ENCODE data around the gene LTBR. TPM values are rescaled to one million over a fixed set of nuclear protein-coding genes. Genes with fewer than 3 reads are reported as not detected.

LTBR gene
- total RNA-seq, 4 donors from 2014 or later = 174 to 298 (median 196) TPM

DNA sequence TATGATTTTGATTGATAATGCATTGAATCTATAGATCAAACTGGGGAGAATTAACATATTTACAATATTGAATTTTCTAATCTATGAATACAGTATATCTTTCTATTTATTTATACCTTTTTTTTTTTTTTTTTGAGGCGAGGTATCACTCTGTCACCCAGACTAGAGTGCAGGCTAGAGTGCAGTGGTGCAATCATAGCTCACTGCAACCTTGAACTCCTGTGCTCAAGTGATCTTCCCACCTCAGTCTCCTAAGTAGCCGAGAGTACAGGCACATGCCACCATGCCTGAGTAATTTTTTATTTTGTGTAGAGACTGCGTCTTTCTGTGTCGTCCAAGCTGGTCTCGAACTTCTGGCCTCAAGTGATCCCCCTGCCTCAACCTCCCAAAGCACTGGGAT lies 20.4 kb downstream of the LTBR start:
- DNase-seq (ENCODE audit: low spot score in 2 of 2) = no peak
- 92 to 97% methylated on average over 5 of the region's 5 CpGs for WGBS, 2 donors
- TF ChIP-seq POLR2A (IDR thresholded peaks at IDR 0.05) = no peak
- TF ChIP-seq, protein P1, sequence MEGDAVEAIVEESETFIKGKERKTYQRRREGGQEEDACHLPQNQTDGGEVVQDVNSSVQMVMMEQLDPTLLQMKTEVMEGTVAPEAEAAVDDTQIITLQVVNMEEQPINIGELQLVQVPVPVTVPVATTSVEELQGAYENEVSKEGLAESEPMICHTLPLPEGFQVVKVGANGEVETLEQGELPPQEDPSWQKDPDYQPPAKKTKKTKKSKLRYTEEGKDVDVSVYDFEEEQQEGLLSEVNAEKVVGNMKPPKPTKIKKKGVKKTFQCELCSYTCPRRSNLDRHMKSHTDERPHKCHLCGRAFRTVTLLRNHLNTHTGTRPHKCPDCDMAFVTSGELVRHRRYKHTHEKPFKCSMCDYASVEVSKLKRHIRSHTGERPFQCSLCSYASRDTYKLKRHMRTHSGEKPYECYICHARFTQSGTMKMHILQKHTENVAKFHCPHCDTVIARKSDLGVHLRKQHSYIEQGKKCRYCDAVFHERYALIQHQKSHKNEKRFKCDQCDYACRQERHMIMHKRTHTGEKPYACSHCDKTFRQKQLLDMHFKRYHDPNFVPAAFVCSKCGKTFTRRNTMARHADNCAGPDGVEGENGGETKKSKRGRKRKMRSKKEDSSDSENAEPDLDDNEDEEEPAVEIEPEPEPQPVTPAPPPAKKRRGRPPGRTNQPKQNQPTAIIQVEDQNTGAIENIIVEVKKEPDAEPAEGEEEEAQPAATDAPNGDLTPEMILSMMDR (IDR thresholded peaks at IDR 0.05) = no peak
- intact Hi-C loops (cut with DNase I; ENCODE audit: low total_unique reads) = no loop called here
- H3K4me3 ChIP-seq (ENCODE audit: low read depth, poor library complexity, severe bottlenecking) = no peak overlapping the region

DNA sequence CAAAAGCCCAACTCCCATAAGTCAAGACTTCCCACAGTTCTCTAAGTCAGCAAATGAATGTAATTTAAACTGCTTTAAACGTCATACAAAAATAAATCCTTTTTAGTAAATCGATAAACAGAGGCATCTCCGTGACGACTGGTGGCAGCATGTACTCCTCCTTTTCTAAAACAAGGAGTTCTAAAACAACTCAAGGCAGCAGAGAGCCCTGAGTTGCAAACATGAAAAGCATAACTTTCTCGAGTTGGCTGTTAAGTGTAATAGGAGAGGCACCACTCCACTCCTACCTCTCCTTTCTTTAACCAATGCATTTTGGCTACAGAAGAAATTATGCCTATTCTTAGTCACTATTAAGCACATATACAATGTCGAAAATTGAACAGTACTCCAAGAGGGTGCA lies 22.0 kb downstream of the LTBR start:
- no peak overlapping the region for H3K4me3 ChIP-seq (ENCODE audit: low read depth, poor library complexity, severe bottlenecking)
- TF ChIP-seq POLR2A (IDR thresholded peaks at IDR 0.05) = no peak
- TF ChIP-seq, protein P1 (IDR thresholded peaks at IDR 0.05) = no peak
- 76 to 78% methylated on average over 6 of the region's 6 CpGs for WGBS, 2 donors
- DNase-seq (ENCODE audit: low spot score in 2 of 2) = no peak
- intact Hi-C loops (cut with DNase I; ENCODE audit: low total_unique reads) = no loop called here

DNA sequence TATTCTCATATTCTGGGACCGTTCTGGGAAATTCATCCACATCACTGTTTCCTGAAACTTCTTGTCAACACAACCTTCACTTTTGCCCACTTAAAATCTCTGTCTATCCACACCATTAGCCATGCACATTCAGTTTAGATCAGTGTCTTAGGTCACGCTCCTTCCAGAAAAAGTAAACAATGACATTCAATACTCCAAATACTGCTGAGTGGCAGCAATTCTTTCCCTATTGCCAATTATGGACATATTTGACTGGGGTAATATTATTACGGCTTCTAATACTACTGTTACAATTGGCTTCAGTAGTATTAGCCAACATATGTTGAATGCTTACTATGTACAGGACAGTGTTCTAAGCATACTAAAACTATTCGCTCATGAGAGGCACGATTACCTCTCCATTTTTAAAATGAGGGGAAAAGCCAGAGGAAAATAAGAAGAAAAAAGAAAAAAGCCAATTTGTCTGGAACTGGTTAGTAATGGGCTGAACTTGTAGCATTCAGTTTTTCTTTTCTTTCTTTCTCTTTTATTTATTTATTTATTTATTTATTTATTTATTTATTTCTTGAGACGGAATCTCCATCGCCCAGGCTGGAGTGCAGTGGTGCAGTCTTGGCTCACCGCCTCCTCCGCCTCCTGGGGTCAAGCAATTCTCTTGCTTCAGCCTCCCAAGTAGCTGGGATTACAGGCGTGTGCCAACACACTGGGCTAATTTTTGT lies 23.4 kb downstream of the LTBR start:
- 95 to 98% methylated on average over 10 of the region's 10 CpGs for WGBS, 2 donors
- intact Hi-C loops (cut with DNase I; ENCODE audit: low total_unique reads) = no loop called here
- no peak for DNase-seq (ENCODE audit: low spot score in 2 of 2)
- no peak for TF ChIP-seq POLR2A (IDR thresholded peaks at IDR 0.05)
- TF ChIP-seq, protein P1 (IDR thresholded peaks at IDR 0.05) = no peak
- H3K4me3 ChIP-seq (ENCODE audit: low read depth, poor library complexity, severe bottlenecking) = no peak overlapping the region

DNA sequence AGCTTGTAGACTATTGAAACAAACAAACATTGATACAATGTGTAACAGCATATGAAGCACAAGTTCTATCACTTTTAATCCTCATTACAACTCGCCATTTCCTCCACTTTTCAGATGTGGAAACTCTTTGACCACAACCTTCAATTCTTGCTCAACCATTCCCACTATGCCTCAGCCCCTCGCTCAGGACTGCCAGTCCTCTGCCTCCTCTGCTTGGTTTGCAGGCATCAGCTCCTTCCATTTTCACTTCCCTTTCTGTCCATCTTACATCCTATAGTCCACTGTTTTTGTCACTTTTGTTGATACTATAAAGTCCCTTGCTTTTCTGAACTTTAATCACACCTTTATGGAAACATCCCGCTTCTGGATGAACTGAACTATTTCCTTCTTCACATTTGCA lies 32.6 kb downstream of the LTBR start:
- intact Hi-C loops (cut with DNase I; ENCODE audit: low total_unique reads) = no loop called here
- 82 to 87% methylated on average over 3 of the region's 3 CpGs for WGBS, 2 donors

DNA sequence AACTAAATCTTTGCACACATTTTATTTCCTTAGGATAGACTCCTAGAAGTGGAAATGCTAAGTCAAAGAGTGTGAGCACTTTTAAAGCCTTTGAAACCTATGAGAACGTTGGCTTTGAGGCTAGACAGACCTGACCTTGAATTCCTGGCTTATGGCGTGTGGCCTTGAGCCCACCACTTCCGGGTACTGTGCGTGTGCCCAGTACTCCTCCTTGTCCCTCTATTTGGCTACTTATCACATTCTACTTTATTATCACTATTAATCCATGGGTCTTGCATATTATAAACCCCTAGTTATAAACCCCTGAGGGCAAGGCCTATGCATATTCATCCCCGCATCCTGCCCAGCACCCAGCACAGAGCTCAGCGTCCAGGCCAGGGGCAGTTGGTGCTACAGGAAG lies 34.8 kb downstream of the LTBR start:
- TF ChIP-seq POLR2A (IDR thresholded peaks at IDR 0.05) = no peak
- DNase-seq (ENCODE audit: low spot score in 2 of 2) = no peak
- intact Hi-C loops (cut with DNase I; ENCODE audit: low total_unique reads) = no loop called here
- WGBS, 2 donors = 83 to 85% methylated on average over 6 of the region's 6 CpGs
- no peak overlapping the region for H3K4me3 ChIP-seq (ENCODE audit: low read depth, poor library complexity, severe bottlenecking)

More for the DNA sequence above, 32.6 kb downstream of the LTBR start:
- DNase-seq (ENCODE audit: low spot score in 2 of 2) = no peak
- no peak overlapping the region for H3K4me3 ChIP-seq (ENCODE audit: low read depth, poor library complexity, severe bottlenecking)
- no peak for TF ChIP-seq POLR2A (IDR thresholded peaks at IDR 0.05)
- TF ChIP-seq, protein P1 (IDR thresholded peaks at IDR 0.05) = no peak

DNA sequence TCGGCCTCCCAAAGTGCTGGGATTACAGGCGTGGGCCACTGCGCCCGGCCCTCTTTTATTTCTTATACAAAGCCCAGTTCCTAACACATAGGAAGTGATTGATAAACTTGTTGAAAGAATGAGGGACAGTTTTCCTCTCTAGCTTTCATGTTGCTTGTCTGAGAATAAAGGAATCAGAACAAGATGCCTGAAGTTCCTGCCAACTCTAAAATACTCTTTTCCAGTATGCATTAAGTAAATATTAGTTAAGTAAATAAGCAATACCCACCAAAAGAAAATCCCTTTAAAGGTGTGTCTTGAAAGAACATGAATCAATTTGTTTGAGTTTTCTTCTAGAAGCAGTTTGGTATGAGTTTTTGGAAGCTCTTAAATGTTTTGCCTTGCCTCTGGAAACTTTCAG lies 36.4 kb downstream of the LTBR start:
- DNase-seq (ENCODE audit: low spot score in 2 of 2) = no peak
- no peak for TF ChIP-seq POLR2A (IDR thresholded peaks at IDR 0.05)
- TF ChIP-seq, protein P1 (IDR thresholded peaks at IDR 0.05) = no peak
- intact Hi-C loops (cut with DNase I; ENCODE audit: low total_unique reads) = loop anchor here (5.0 kb wide), 2 partner anchors 47 to 117 kb away; no protein-coding TSS in a partner anchor
- H3K4me3 ChIP-seq (ENCODE audit: low read depth, poor library complexity, severe bottlenecking) = no peak overlapping the region
- WGBS, 2 donors = 58 to 74% methylated on average over 4 of the region's 4 CpGs
